CD4-positive, alpha-beta T cell treated with Interleukin-21 for 1 hour (primary cell): ENCODE measurements around the gene TMEM11.

ENCODE experiments used
- DNase-seq: peaks from one replicate; pipeline ENCODE4 v3.0.0-alpha.2; 2020

TMEM11 gene

DNA sequence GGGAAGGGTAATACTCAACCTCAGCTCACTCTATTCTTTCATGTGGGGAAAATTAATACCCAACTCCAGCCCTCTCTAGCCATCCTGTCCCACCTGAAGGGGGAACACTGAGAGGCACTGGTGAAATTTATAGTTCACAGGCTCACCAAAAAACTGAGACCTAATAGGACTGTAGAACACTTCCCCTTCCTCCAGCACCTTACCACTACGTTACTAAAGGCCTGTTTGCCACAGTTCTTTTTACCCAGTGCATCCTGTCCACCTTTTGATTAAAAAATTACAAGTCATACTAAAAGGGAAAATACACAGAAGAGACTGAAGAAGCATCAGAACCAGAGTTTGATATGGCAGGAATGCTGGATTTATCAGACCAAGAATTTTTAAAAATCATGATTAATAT lies 61.2 kb downstream of the TMEM11 start:
- DNase-seq = no peak

DNA sequence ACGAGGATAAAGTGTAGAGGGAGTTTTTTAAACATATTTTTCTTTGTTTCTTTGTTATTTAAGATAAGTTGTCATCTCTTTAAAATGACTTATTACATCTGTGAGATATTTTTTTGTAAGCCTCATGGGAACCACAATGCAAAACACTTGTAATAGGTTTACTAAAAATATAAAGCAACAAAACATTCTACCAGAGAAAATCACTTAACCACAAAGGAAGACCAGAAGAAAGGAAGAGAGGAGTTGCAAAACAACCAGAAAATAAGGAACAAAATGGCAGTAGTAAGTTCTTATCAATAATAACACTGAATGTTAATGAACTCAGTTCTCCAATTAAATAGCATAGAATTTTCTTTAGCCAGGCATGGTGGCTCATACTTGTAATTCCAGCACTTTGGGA lies 64.3 kb downstream of the TMEM11 start:
- DNase-seq = no peak
